HG02970 (cell line): ENCODE results near the gene DTWD2.
"Not testable (repeated sequence)": the region's sequence is repeated elsewhere in the genome, so short reads cannot be mapped to it uniquely, and the experiment has no call there.

ENCODE experiments used
- ATAC-seq: cut with Tn5 transposase; IDR thresholded peaks from one replicate; pipeline ENCODE4 v1.9.1; 2021; ENCODE audit warnings: mild to moderate bottlenecking, moderate library complexity, moderate number of reproducible peaks; ENCODE audit not compliant: unreplicated experiment, low FRiP score

The DTWD2 gene

GRCh38 chr5:118953652-118954005 lies 34.7 kb downstream of the DTWD2 start:
- no peak for ATAC-seq

GRCh38 chr5:118952992-118953651 lies 35.2 kb downstream of the DTWD2 start:
- no peak for ATAC-seq

- not testable (repeated sequence) for ATAC-seq
These were observed 36.0 kb downstream of the DTWD2 start for GRCh38 chr5:118952306-118952705.

- ATAC-seq: not testable (repeated sequence)
These were observed 38.0 kb downstream of the DTWD2 start for GRCh38 chr5:118950354-118950753.

GRCh38 chr5:118946138-118946800 lies 42.1 kb downstream of the DTWD2 start:
- no peak for ATAC-seq

DNA sequence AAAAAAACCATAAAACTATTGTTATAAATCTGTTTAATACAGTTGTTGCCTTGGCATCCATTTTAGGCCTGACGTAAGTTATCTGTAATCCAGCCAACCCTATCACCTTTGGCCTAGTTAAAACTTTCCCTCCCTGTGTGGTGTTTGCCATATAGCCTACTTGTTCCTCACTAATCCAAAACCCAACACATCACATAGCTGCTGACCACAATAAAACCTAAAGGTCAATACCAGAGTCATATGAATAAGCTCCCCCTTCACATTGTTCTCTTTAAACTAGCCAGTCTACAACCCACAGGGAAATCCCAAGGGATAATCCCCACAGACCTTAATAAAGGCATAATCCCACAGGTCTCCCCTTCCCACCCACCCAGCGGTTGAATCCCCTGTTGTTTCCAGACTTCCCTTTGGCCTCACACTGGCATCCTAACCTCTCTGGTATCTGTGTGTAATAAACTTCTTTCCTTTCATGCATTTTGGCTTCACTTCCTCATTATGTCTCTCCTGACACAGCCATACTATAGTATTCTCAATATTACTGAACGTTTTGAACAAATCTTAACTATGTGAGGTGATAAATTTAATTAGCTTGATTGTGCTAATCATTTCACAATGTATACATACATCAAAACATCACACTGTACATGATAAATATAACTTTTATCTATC lies 50.8 kb downstream of the DTWD2 start:
- ATAC-seq: no peak

GRCh38 chr5:118933703-118934102 lies 54.6 kb downstream of the DTWD2 start:
- ATAC-seq: no peak

- no peak for ATAC-seq
These were observed 56.8 kb downstream of the DTWD2 start for GRCh38 chr5:118931564-118931963.

DNA sequence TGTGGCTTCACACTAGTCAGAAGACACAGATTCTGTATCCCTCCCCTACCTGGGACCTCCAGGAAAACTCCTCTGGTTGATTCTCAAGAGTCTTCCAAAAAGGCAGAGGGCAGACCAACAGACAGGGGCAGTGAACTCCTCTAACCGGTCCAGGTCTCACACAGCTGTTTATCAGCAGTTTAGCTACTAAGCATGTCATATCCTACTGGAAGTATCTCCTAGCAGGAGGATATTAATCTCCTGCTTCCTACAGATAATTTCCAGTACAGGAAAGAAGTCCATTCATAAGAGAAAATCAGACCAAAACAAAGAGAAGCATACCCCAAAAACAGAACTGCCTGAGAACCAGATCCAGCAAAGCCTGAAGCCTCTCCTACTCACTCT lies 64.3 kb downstream of the DTWD2 start:
- no peak for ATAC-seq

DNA sequence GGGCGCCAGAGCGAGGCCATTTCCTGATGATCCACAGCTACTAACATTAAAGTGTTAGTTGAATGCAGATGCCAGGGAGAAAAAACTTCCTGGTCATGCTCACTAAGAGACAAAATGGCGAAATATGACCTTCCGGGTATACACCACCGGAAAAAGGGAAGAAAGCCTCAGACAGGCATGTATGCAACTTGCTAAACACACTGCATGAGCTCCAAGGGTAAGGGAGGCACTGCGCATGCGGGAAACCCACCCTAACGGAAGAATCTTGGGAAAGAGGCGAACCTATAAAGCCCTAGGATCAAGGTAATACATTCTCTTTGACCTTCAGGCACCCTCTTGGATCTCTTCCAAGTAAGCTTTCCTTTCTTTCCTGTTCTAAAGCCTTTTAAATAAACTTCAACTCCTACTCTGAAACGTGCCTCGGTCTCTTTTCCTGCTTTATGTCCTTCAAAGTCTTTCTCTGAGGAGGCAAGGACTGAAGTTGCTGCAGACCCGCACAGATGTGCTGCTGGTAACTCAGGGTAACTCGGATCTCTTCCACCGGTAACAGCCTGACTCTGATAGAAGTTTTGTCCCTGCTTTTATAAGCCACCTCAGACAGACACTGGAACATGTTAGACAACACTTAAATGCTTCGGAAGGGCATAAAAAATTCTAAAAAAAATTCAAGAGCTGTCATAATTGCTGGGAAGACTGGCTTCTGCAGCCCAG lies 64.9 kb downstream of the DTWD2 start:
- no peak for ATAC-seq

GRCh38 chr5:118921866-118922265 lies 66.5 kb downstream of the DTWD2 start:
- ATAC-seq: no peak

DNA sequence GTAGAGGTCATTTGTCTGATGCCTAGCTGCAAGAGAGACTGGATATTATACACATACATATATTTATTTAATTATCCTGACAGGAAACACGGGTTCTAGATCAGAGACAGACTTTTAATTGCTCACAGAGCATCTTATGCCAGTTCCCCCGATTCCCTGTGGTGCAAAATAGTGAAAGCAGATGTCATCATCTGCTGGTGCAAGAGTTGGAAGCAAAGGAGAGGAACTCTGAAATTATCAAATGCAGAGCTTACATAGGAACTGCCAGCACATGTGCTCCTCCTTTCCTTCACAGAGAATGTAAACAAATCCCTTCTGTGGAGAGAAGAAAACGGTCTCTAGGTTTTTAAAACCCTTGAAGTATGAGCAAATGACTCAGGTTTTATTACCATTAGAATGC lies 69.3 kb downstream of the DTWD2 start:
- ATAC-seq: no peak

DNA sequence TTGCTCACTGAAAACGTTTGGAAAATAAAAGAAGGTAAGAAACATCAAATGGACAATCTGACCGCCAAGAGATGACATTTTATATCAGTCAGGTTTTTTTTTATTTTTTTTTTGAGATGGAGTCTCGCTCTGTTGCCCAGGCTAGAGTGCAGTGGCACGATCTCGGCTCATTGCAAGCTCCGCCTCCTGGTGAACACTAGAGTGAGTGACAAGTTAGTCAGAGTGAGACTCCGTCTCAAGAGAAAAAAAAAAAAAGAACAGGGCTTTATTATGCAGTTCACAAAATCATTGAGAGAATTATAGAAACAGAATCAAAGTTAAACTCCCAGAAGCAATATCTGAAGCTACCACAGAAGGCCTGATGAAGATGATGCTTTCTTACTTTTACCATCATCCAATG lies 70.1 kb downstream of the DTWD2 start:
- no peak for ATAC-seq

DNA sequence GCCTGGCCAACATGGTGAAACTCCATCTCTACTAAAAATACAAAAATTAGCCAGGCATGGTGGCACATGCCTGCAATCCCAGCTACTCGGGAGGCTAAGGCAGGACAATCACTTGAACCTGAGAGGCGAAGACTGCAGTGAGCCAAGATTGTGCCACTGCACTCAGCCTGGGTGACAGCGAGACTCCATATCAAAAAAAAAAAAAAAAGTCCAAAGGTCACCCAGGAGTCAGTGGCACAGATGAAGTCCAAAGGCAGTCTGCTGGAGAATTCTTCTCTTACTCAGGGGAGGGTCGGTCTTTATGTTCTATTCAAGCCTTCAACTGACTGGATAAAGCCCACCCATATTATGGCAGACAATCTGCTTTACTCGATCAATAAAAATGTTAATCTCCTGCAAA lies 80.8 kb downstream of the DTWD2 start:
- not testable (repeated sequence) for ATAC-seq

GRCh38 chr5:118906947-118907346 lies 81.4 kb downstream of the DTWD2 start:
- no peak for ATAC-seq

DNA sequence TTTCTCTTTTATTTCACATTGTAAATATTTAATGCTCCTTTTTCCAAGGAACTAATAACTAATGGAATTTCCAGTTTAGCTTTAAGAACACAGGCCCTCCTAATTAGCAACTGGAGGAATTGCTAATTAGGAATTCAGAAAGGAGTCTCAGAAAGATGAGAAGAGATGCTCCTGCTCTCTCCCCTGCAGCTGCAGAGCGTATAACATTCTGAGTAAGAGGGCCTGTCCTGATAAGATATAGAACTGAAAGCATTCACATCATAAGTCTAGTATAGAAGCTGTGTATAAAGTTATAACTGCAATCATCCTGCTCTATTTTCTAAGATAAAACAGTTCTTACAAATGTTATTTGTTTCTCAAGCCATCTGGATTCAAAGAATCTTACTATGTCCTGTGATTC lies 83.2 kb downstream of the DTWD2 start:
- no peak for ATAC-seq

DNA sequence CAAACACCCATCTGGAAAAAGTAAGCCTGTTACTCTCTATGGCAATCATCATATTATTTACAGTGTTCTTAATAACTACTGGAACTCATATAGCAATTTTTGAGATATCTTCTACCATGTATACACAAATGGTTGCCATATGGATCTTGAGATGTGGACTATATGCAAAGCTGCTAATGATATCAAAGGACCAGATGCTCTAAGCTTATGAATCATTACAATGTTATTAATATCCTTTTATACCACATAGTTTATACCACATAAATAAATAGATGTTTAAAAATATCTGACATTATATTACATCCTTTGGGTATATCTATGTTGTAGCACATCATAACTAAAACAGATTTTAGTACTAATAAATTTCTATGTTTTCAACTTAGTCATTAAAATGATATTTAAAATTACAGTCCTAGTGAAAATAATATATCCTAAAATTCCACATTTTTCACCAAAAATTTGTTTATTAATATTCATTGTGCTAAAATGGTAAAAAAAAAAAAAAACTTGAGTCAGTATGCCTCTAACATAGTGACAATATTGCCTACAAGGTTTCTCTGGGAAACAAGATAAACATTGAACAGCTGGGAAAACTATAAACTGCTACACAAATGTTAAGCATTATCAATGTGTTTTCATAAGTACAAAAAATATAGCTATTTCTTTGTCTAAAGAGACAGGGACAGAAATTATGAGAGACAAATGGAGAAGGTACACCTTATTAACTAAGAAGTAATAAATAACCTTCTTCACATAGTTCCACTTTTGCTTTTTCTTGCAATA lies 85.5 kb downstream of the DTWD2 start:
- no peak for ATAC-seq

GRCh38 chr5:118894709-118895108 lies 93.6 kb downstream of the DTWD2 start:
- ATAC-seq: no peak

GRCh38 chr5:118891252-118891651 lies 97.1 kb downstream of the DTWD2 start:
- no peak for ATAC-seq

DNA sequence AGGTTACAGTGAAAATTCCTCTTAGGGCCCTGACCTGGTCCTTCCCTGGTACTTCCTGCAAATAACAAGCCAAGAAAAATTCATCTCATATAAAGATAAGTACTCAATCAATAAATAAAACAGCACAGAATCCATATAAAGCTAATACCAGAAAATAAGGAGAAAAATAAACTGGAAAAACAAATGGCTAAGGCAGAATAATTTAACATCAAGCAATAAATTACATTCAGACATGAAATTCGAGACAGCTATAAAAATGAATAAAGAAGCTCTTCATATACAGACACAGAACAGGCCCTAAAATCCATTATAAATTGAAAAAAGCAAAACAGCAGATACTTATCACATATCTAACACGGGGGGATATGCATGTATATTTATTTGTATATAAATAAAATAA lies 99.2 kb downstream of the DTWD2 start:
- no peak for ATAC-seq

DNA sequence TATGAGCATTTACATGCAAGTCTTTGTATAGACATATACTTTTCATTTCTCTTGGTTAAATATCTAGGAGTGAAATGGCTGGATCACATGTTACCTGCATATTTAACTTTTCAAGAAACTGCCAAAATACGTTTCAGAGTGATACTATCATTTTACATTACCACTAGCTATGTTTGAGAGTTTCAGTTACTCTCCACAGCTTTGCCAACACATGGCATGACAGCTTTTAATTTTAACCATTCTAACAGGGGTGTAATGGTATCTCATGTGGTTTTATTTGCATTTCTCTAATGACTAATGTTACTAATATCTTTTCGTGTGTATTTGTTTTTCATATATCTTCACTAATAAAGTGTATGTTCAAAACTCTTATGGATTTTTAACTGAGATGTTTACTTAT lies 99.8 kb downstream of the DTWD2 start:
- no peak for ATAC-seq
